Calu3 (cell line): ENCODE measurements around the gene MAPK1. TPM values are rescaled to one million over a fixed set of nuclear protein-coding genes. Genes with fewer than 3 reads are reported as not detected.

Experiments
- BruUV-seq: library from RNA; stranded (reverse); fragments of 400-500 nt; replicated peaks from 2 replicates; lab custom pipeline; 2021; lab: Mats Ljungman, UMichigan
- CTCF ChIA-PET: fragments of 300-600 bp; sonication (Branson Sonifier 250); formaldehyde crosslinking; loops from one replicate; lab custom pipeline; 2022; ENCODE audit warnings: antibody characterized with exemption; lab: Charles Lee
- DNase-seq: peaks from one replicate; pipeline ENCODE4 v3.0.0; 2022
- H3K27ac Mint-ChIP-seq: one replicate; pipeline ENCODE4 v1.8.0; 2022; ENCODE audit warnings: mixed read lengths; ENCODE audit not compliant: unreplicated experiment
- H3K27me3 Mint-ChIP-seq: one replicate; pipeline ENCODE4 v1.8.0; 2022; ENCODE audit warnings: mixed read lengths; ENCODE audit not compliant: unreplicated experiment
- H3K36me3 Mint-ChIP-seq: one replicate; pipeline ENCODE4 v1.8.0; 2022; ENCODE audit warnings: mild to moderate bottlenecking, moderate library complexity, mixed read lengths; ENCODE audit not compliant: insufficient read depth, unreplicated experiment
- H3K4me1 Mint-ChIP-seq: one replicate; pipeline ENCODE4 v1.8.0; 2022; ENCODE audit warnings: mild to moderate bottlenecking, low read depth, mixed read lengths; ENCODE audit not compliant: unreplicated experiment
- H3K4me3 Mint-ChIP-seq: one replicate; pipeline ENCODE4 v1.8.0; 2022; ENCODE audit warnings: mild to moderate bottlenecking, low read depth, moderate library complexity, mixed read lengths; ENCODE audit not compliant: unreplicated experiment
- H3K9me3 Mint-ChIP-seq: one replicate; pipeline ENCODE4 v1.8.0; 2022; ENCODE audit warnings: low read depth, mixed read lengths; ENCODE audit not compliant: unreplicated experiment
- CTCF ChIP-seq: fragments of 200-600 bp; IDR thresholded peaks from one replicate; pipeline ENCODE4 v1.8.0; 2022; ENCODE audit warnings: antibody characterized with exemption; ENCODE audit not compliant: unreplicated experiment
- intact Hi-C: fragments of 100-400 bp; cut with micrococcal nuclease; formaldehyde crosslinking; loops from one replicate; pipeline ENCODE4 v1.10.0; 2022; ENCODE audit not compliant: unreplicated experiment
- total RNA-seq: library from RNA; stranded (reverse); gene quantifications from 2 replicates; pipeline ENCODE4 v1.2.3, GENCODE V29; 2022

The MAPK1 gene
- total RNA-seq, 1 experiment from 2014 or later: 157 TPM

GRCh38 chr22:21759646-21760376, 107.6 kb downstream of the MAPK1 start:
- BruUV-seq: no TSS peak
- no peak overlapping the region for H3K27ac Mint-ChIP-seq
- peaks cover 7% of the 10 kb centered on the region for H3K4me1 Mint-ChIP-seq
- intact Hi-C loops: no loop called here
- TF ChIP-seq CTCF: no peak
- H3K36me3 Mint-ChIP-seq: peaks cover 7% of the 10 kb centered on the region
- no peaks in the 10 kb centered on the region for H3K9me3 Mint-ChIP-seq
- no peaks in the 10 kb centered on the region for H3K27me3 Mint-ChIP-seq
- no peak for DNase-seq
- CTCF ChIA-PET: no interaction called here
- no peak overlapping the region for H3K4me3 Mint-ChIP-seq

DNA sequence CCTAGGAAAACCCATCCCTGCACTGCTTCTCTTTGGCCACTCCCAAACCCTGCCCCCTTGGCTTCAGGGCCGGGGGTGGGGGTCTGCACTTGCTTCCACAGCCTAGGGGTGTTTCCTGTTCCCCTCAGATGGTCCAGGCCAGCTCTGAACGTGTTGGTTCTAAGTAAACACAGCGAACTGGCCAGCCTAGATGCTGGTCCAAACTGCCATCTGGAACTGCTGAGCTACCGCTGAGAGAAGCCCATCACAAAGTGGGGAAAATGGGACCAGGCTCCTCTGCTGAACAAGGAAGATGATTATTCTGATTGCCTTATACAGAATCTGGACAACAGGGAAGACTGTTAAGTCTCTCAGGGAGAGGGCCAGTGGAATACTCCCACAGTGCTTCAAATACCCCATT, 108.4 kb downstream of the MAPK1 start:
- DNase-seq: no peak
- BruUV-seq: no TSS peak
- intact Hi-C loops: no loop called here

DNA sequence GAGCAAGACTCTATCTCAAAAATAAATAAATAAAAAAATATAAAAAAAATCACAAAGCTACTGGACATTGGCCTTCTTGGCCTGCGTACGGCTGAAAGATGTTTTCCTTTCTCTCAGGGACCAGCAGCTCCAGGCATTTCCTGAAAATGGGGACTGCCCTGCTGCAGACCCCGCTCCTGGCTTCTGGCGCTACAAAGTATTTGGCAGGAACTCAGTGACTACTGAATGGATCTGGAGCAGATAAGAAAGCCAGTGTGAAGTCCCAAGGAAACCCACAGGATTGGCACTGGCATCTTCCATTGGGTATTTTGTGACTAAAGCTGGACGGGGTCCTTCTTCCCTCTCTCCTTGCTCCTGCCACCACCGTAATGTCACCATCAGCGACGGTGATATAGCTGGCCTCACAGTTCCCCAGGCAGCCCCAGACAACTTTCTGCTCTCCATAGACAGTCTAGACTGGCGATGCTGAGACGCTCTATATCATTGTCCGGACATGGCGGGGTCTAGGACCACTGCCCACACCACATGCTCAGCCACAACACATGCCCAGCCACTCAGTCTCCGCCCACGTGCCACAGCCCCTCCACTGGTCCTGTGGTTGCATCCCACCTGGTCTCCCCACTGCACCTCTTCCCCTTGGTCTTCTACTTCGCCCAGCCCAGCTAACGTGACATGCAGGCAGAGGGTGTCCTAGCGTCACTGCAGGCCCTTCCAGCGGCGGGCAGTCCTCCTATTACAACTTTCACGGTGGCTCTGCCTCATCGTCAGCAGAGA, 109.2 kb downstream of the MAPK1 start:
- DNase-seq: no peak
- Mint-ChIP-seq H3K4me1 (peaks cover 7% of the 10 kb centered on the region), H3K27me3 (no peaks in the 10 kb centered on the region), H3K4me3 (no peak overlapping the region), H3K27ac (no peak overlapping the region), H3K9me3 (no peaks in the 10 kb centered on the region), H3K36me3 (peaks cover 17% of the 10 kb centered on the region)
- no peak for TF ChIP-seq CTCF
- intact Hi-C loops: no loop called here
- CTCF ChIA-PET: no interaction called here
- no TSS peak for BruUV-seq

More for the DNA sequence above, 108.4 kb downstream of the MAPK1 start:
- no peaks in the 10 kb centered on the region for H3K27me3 Mint-ChIP-seq
- peaks cover 14% of the 10 kb centered on the region for H3K36me3 Mint-ChIP-seq
- peaks cover 7% of the 10 kb centered on the region for H3K4me1 Mint-ChIP-seq
- H3K9me3 Mint-ChIP-seq: no peaks in the 10 kb centered on the region
- CTCF ChIA-PET: no interaction called here
- no peak overlapping the region for H3K27ac Mint-ChIP-seq
- H3K4me3 Mint-ChIP-seq: no peak overlapping the region
- no peak for TF ChIP-seq CTCF

DNA sequence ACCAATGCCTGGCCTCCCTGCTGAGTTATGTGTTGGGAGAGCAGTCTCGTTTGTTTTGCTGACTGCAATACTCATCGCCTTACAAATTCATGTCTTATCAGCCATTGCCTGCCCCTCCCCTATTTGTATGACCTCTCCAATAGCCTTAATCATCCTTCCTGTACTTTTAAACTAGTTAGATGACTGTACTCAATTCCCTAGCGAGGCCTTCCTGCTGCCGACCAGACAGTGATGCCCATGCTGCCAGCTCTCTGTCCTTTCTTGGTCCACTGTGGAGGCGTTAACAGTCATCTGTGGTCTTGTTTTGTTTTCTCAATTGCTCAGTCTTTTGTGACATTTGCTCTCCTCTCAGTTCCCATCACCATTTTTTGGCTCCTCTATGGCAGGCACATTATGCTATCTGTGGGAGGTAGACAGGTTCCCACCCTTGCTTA, 111.6 kb downstream of the MAPK1 start:
- peaks cover 25% of the 10 kb centered on the region for H3K36me3 Mint-ChIP-seq
- no peak for TF ChIP-seq CTCF
- H3K4me3 Mint-ChIP-seq: no peak overlapping the region
- peaks cover 7% of the 10 kb centered on the region for H3K4me1 Mint-ChIP-seq
- no TSS peak for BruUV-seq
- H3K27me3 Mint-ChIP-seq: no peaks in the 10 kb centered on the region
- CTCF ChIA-PET: no interaction called here
- H3K27ac Mint-ChIP-seq: no peak overlapping the region
- H3K9me3 Mint-ChIP-seq: no peaks in the 10 kb centered on the region
- DNase-seq: no peak
- intact Hi-C loops: no loop called here
